SU-DHL-6 (cell line): ENCODE data around the gene CTRB2.

Source experiments
- EZH2phosphoT487 ChIP-seq: fragments of 200-600 bp; sonication (generic), shearing (Covaris generic); conservative IDR thresholded peaks from 2 replicates; pipeline ENCODE4 v1.6.1; 2018; ENCODE audit warnings: mild to moderate bottlenecking, antibody characterized with exemption, low read length, moderate library complexity, mixed read lengths
- TF ChIP-seq, protein P1 (sequence below): fragments of 200-600 bp; sonication (generic); IDR thresholded peaks from one replicate; pipeline ENCODE4 v1.5.1; 2017; ENCODE audit warnings: antibody characterized with exemption, mild to moderate bottlenecking, low read length, moderate library complexity; ENCODE audit not compliant: insufficient read depth, poor library complexity, severe bottlenecking

DNA sequence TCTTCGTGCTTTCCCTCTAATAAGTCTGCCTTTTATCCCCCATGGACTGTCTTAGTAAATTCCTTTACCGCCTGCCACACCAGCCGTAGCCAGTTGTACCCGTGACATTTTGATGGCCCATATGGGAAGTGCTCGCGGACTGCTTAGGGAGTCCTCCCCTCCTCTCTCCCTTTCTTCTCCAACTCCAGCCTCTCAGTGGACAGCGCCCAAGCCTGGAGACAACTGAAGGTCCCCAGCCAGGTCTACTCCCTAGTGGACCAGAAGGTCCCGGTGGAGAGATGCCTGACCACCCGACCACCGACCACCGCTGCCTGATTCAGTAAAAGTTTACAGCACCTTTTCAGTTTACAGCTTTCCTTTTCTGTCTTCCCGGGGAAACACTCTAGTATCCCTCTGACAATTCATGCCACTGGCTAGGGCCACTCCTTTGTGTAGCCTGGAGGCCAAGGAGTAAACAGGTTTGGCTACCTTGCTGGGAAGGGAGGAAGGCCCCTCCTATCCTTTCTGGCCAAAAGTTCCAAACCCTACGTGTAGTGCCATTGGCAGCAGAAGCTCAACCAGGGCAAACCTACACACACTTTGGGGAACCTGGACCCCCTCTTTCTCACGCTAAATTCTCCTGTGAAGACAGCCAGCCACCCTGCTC is 18.0 kb downstream of the CTRB2 start:
- TF ChIP-seq, protein P1, sequence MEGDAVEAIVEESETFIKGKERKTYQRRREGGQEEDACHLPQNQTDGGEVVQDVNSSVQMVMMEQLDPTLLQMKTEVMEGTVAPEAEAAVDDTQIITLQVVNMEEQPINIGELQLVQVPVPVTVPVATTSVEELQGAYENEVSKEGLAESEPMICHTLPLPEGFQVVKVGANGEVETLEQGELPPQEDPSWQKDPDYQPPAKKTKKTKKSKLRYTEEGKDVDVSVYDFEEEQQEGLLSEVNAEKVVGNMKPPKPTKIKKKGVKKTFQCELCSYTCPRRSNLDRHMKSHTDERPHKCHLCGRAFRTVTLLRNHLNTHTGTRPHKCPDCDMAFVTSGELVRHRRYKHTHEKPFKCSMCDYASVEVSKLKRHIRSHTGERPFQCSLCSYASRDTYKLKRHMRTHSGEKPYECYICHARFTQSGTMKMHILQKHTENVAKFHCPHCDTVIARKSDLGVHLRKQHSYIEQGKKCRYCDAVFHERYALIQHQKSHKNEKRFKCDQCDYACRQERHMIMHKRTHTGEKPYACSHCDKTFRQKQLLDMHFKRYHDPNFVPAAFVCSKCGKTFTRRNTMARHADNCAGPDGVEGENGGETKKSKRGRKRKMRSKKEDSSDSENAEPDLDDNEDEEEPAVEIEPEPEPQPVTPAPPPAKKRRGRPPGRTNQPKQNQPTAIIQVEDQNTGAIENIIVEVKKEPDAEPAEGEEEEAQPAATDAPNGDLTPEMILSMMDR = no peak
- TF ChIP-seq EZH2phosphoT487 = no peak
